K562 (cell line): Measurements from ENCODE around the gene GALK2. TPM values are rescaled to one million over a fixed set of nuclear protein-coding genes. Genes with fewer than 3 reads are reported as not detected.

Source experiments
- ATAC-seq: fragments of 200-7000 bp; cut with Tn5 transposase; 3 replicates; pipeline ENCODE4 v1.9.1; 2020; ENCODE audit warnings: moderate library complexity
- BruUV-seq: library from RNA; stranded (reverse); fragments of 400-500 nt; replicated peaks from 2 replicates; lab custom pipeline; 2021; lab: Mats Ljungman, UMichigan
- CTCF ChIA-PET: fragments of 300-600 bp; formaldehyde crosslinking; extraction: SDS; loops from one replicate; lab custom pipeline; 2021; ENCODE audit warnings: low intra/inter-chr PET ratio; lab: Yijun Ruan, JAX
- POLR2A ChIA-PET: fragments of 300-600, 350-650 bp; sonication (Branson Sonifier 250); formaldehyde crosslinking; extraction: SDS; loops from one replicate; lab custom pipeline; 2021; ENCODE audit warnings: antibody characterized with exemption, inconsistent platforms; lab: Yijun Ruan, JAX
- DNase-seq, 4 experiments: peaks; one replicate each; pipeline versions ENCODE4 v3.0.0 to v3.0.0-alpha.2; 2011 to 2018; ENCODE audit warnings: low spot score in 3 of 4, mixed read lengths in 3 of 4; ENCODE audit errors: extremely low read depth in 1 of 4
- FAIRE-seq: peaks from 2 replicates; lab custom pipeline; 2011; peaks lifted over from hg19 to GRCh38; lab: Jason Lieb, UNC
- H2AFZ ChIP-seq: 2 replicates; pipeline ENCODE4 v1.6.0; 2011; ENCODE audit warnings: low read depth, low read length, control low read depth, inconsistent platforms
- H3K27ac ChIP-seq: fragments of 200-600 bp; 3 replicates; pipeline ENCODE4 v1.8.0; 2011; ENCODE audit warnings: low read depth, mild to moderate bottlenecking, control low read depth, inconsistent platforms, low read length, moderate library complexity, mixed read lengths; ENCODE audit errors: extremely low read depth
- H3K27me3 ChIP-seq, 2 experiments: fragments of 300-600 bp in 1 of 2; 2 replicates in 1 of 2; 3 replicates in 1 of 2; pipeline versions ENCODE4 v1.6.0 to v1.8.0; 2011; ENCODE audit warnings: inconsistent platforms in 2 of 2, low read length in 2 of 2, mild to moderate bottlenecking in 1 of 2, mixed read lengths in 1 of 2, moderate library complexity in 1 of 2; ENCODE audit not compliant: control insufficient read depth in 2 of 2, insufficient read depth in 2 of 2
- H3K36me3 ChIP-seq: fragments of 300-600 bp; 3 replicates; pipeline ENCODE4 v1.8.0; 2011; ENCODE audit warnings: mild to moderate bottlenecking, low read length, inconsistent platforms; ENCODE audit not compliant: control insufficient read depth, insufficient read depth
- H3K4me1 ChIP-seq, 2 experiments: fragments of 200-600 bp in 1 of 2; replicated peaks in 1 of 2; 2 replicates in 1 of 2; 3 replicates in 1 of 2; pipeline versions ENCODE4 v1.5.1 to v1.8.0; 2011; ENCODE audit warnings: inconsistent platforms in 2 of 2, low read length in 2 of 2, mild to moderate bottlenecking in 1 of 2, mixed read lengths in 1 of 2, moderate library complexity in 1 of 2; ENCODE audit not compliant: control insufficient read depth in 2 of 2, insufficient read depth in 2 of 2
- H3K4me2 ChIP-seq: 2 replicates; pipeline ENCODE4 v1.6.1; 2011; ENCODE audit warnings: low read length, control low read depth, inconsistent platforms, mixed read lengths; ENCODE audit not compliant: insufficient read depth
- H3K4me3 ChIP-seq: fragments of 200-600 bp; sonication (generic), shearing (Covaris generic); 2 replicates; pipeline ENCODE4 v1.5.1; 2016; ENCODE audit warnings: control low read depth, inconsistent platforms
- H3K79me2 ChIP-seq: fragments of 200-600 bp; 3 replicates; pipeline ENCODE4 v1.8.0; 2011; ENCODE audit warnings: low read length, inconsistent platforms; ENCODE audit not compliant: control insufficient read depth, insufficient read depth
- H3K9ac ChIP-seq, 2 experiments: 2 replicates each; pipeline versions ENCODE4 v1.6.0 to v1.6.1; 2011; ENCODE audit warnings: low read depth in 2 of 2, low read length in 2 of 2, control low read depth in 1 of 2, inconsistent platforms in 1 of 2, mild to moderate bottlenecking in 1 of 2, mixed read lengths in 1 of 2; ENCODE audit not compliant: insufficient read depth in 1 of 2
- H3K9me1 ChIP-seq: one replicate; pipeline ENCODE4 v1.6.0; 2011; ENCODE audit warnings: inconsistent platforms, mild to moderate bottlenecking, low read length, moderate library complexity; ENCODE audit not compliant: control insufficient read depth, insufficient read depth
- H3K9me3 ChIP-seq: replicated peaks from 2 replicates; pipeline ENCODE4 v1.5.1; 2011; ENCODE audit warnings: low read depth, low read length, inconsistent platforms; ENCODE audit not compliant: control insufficient read depth, insufficient read depth
- H4K20me1 ChIP-seq: replicated peaks from 2 replicates; pipeline ENCODE4 v1.6.1; 2011; ENCODE audit warnings: low read length, inconsistent platforms, mixed read lengths; ENCODE audit not compliant: control insufficient read depth, insufficient read depth
- CC2D1A ChIP-seq: fragments of 450-650 bp; IDR thresholded peaks from 2 replicates; pipeline ENCODE4 v1.6.1; 2017; ENCODE audit warnings: mild to moderate bottlenecking
- CHAMP1 ChIP-seq: fragments of 450-650 bp; IDR thresholded peaks from 2 replicates; pipeline ENCODE4 v1.6.1; 2016; ENCODE audit warnings: mild to moderate bottlenecking
- CHD2 ChIP-seq: IDR thresholded peaks from 2 replicates; pipeline ENCODE4 v1.6.1; 2011; ENCODE audit warnings: low read depth, low read length
- FOXA1 ChIP-seq: fragments of 450-650 bp; IDR thresholded peaks from 2 replicates; pipeline ENCODE4 v1.6.1; 2016; ENCODE audit warnings: mild to moderate bottlenecking, borderline replicate concordance
- FOXM1 ChIP-seq, 2 experiments: fragments of 450-650 bp in 1 of 2; sonication (generic) in 1 of 2; formaldehyde crosslinking in 1 of 2; IDR thresholded peaks; 2 replicates each; pipeline versions ENCODE4 v1.6.1 to v1.9.0; 2017 to 2022; ENCODE audit warnings: low read depth in 2 of 2, mild to moderate bottlenecking in 2 of 2, missing genetic modification reagents in 1 of 2, moderate library complexity in 1 of 2
- HMBOX1 ChIP-seq: sonication (generic); IDR thresholded peaks from 2 replicates; pipeline ENCODE4 v1.6.1; 2016
- HNRNPUL1 ChIP-seq: fragments of 200-400 bp; formaldehyde crosslinking; IDR thresholded peaks from 2 replicates; pipeline ENCODE4 v1.6.1; 2017; ENCODE audit warnings: low read length
- KDM2B ChIP-seq: fragments of 250-450 bp; sonication (Bioruptor Pico); IDR thresholded peaks from 2 replicates; pipeline ENCODE4 v1.8.0; 2021; ENCODE audit warnings: mild to moderate bottlenecking, moderate library complexity
- PTRF ChIP-seq: fragments of 450-650 bp; IDR thresholded peaks from 2 replicates; pipeline ENCODE4 v1.6.1; 2016; ENCODE audit warnings: mild to moderate bottlenecking, missing genetic modification characterization, missing compliant biosample characterization
- PURB ChIP-seq: sonication (generic); formaldehyde crosslinking; IDR thresholded peaks from 2 replicates; pipeline ENCODE4 v1.9.0; 2021; ENCODE audit warnings: low read depth, mild to moderate bottlenecking, missing genetic modification reagents
- SMARCA4 ChIP-seq: fragments of 450-650 bp; IDR thresholded peaks from 2 replicates; pipeline ENCODE4 v1.6.1; 2016
- ZNF311 ChIP-seq: fragments of 250-450 bp; sonication (Bioruptor Pico); IDR thresholded peaks from 2 replicates; pipeline ENCODE4 v1.4.0; 2020; ENCODE audit warnings: mild to moderate bottlenecking, moderate library complexity
- ZNF707 ChIP-seq: fragments of 250-450 bp; sonication (Bioruptor Pico); conservative IDR thresholded peaks from 2 replicates; pipeline ENCODE4 v1.8.0; 2022; ENCODE audit warnings: inconsistent platforms, mild to moderate bottlenecking, moderate library complexity
- WGBS: fragments of 100-300 bp; shearing (Covaris generic); methylation state at CpG from one replicate; pipeline ENCODE4 v1.1.6; 2016; ENCODE audit warnings: low coverage, mixed read lengths; ENCODE audit not compliant: insufficient coverage; ENCODE audit errors: missing lambda C conversion rate; 5-methylcytosine and 5-hydroxymethylcytosine counted together
- in situ Hi-C: fragments of 300-500 bp; cut with MboI; formaldehyde crosslinking; loops from 4 replicates; pipeline ENCODE4 v1.15.0; 2018; ENCODE audit warnings: inconsistent platforms, mixed read lengths
- intact Hi-C: fragments of 100-400 bp; cut with micrococcal nuclease; formaldehyde crosslinking; loops from 2 replicates; pipeline ENCODE4 v1.14.2; 2022
- polyA plus RNA-seq, 8 experiments: library from polyadenylated mRNA; depleted of rRNA in 4 of 8; stranded (reverse) in 5 of 8; unstranded in 3 of 8; fragments of >200 nt; fragmentation: Nextera tagmentation in 2 of 8; fragmentation: Illumina TruSeq in 1 of 8; extraction: Ambion mirVana in 2 of 8; extraction: Trizol in 1 of 8; gene quantifications; 2 replicates each; pipeline versions ENCODE4 v1.2.1 to v1.2.3, GENCODE V29; 2011 to 2014; ENCODE audit warnings: inconsistent platforms in 1 of 8, missing spikeins in 1 of 8
- total RNA-seq, 7 experiments: library from RNA; depleted of rRNA in 6 of 7; stranded (reverse); fragments of >200 nt in 6 of 7; fragmentation: Illumina TruSeq in 2 of 7; extraction: Trizol in 2 of 7; gene quantifications; 2 replicates each; pipeline versions ENCODE4 v1.2.1 to v1.2.3, GENCODE V29; 2011 to 2021; ENCODE audit warnings: low replicate concordance in 1 of 7

Gene GALK2
- total and polyA plus RNA-seq, 9 of the 15 experiments (the other 6 are each of a cell fraction or from before 2014, with no cell fraction given): 32.8 to 82.0 (median 54.4) TPM

DNA sequence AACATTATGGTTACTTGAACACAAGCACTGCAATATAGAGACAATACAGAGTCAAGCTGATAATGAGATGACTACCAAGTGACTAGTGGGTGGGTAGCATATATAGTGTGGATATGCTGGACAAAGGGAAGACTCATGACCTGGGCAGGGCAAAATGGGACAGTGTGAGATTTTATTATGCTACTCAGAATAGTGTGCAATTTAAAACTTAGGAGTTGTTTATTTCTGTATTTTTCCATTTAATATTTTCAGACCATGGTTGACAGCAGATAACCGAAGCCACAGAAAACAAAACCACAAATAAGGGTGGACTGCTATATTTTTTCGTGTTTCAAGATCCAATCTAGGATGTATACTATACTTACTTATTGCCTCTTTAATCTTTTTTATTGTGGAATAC, 19.6 kb downstream of the GALK2 start:
- CTCF ChIA-PET: no interaction called here
- Histone ChIP-seq H3K4me2 (no peak overlapping the region), H2AFZ (no peak overlapping the region), H3K4me1 (peaks cover 0 to 5% of the 10 kb centered on the region in 2 experiments; a peak in 2 of 5 replicates), H3K9ac (no peak overlapping the region), H3K9me1 (no peaks in the 10 kb centered on the region), H3K27ac (no peak overlapping the region), H4K20me1 (no peaks in the 10 kb centered on the region; the same call in 1 of the 2 replicates), H3K36me3 (peaks cover 8% of the 10 kb centered on the region; the same call in 2 of the 3 replicates), H3K27me3 (no peaks in the 10 kb centered on the region), H3K79me2 (peaks cover 86% of the 10 kb centered on the region), H3K9me3 (no peaks in the 10 kb centered on the region), H3K4me3 (no peak overlapping the region)
- no peak for FAIRE-seq
- in situ Hi-C loops: no loop called here
- peak; percentile 54; the same call in 2 of the 3 replicates for ATAC-seq
- POLR2A ChIA-PET: interaction anchor here (1.0 kb wide), 1 partner anchor 17 kb away, joined by 4 read pairs; no protein-coding TSS in a partner anchor
- peak; percentile 43; the same call in 1 of the 2 replicates for TF ChIP-seq HMBOX1
- TF ChIP-seq ZNF311 (CRISPR knock-in tag): no peak
- no peak for DNase-seq
- intact Hi-C loops: no loop called here
- 31% methylated on average over 2 of the region's 2 CpGs for WGBS
- no TSS peak for BruUV-seq

- 35% methylated on average over 2 of the region's 2 CpGs for WGBS
- FAIRE-seq: peak; percentile 64
- Histone ChIP-seq H3K79me2 (peaks cover 83% of the 10 kb centered on the region), H3K4me3 (no peak overlapping the region), H3K4me1 (peaks cover 0 to 5% of the 10 kb centered on the region in 2 experiments; a peak in 2 of 5 replicates), H3K9me3 (no peaks in the 10 kb centered on the region), H3K4me2 (0 out of 2 replicates have a peak overlapping the region, but pooled peaks have one; percentile 10), H3K27me3 (no peaks in the 10 kb centered on the region), H3K9ac (no peak overlapping the region), H3K36me3 (peaks cover 6% of the 10 kb centered on the region; the same call in 2 of the 3 replicates), H3K9me1 (no peaks in the 10 kb centered on the region), H4K20me1 (no peaks in the 10 kb centered on the region; the same call in 1 of the 2 replicates), H3K27ac (peak overlapping the region; percentile 8; the same call in 1 of the 3 replicates), H2AFZ (no peak overlapping the region)
- intact Hi-C loops: no loop called here
- peak in 1 of 4 experiments; percentile 34 for DNase-seq
- in situ Hi-C loops: no loop called here
- peak; percentile 62 for ATAC-seq
- no TSS peak for BruUV-seq
- ChIA-PET POLR2A (no interaction called here), CTCF (no interaction called here)
- TF ChIP-seq CHAMP1 (0 out of 2 replicates have a peak, but pooled peaks have one; percentile 44), CC2D1A (peak; percentile 86; the same call in 1 of the 2 replicates), CHD2 (no peak), FOXM1 (IDR thresholded peaks at IDR 0.05; ENCODE audit: low read depth) (peak; percentile 93), FOXM1 (CRISPR knock-in tag; IDR thresholded peaks at IDR 0.05; ENCODE audit: low read depth) (no peak), ZNF707 (no peak), PURB (no peak), FOXA1 (no peak), HNRNPUL1 (no peak), KDM2B (CRISPR knock-in tag) (no peak), PTRF (tag) (no peak), SMARCA4 (no peak)
These were observed 20.5 kb downstream of the GALK2 start for GRCh38 chr15:49190586-49190985.
